Spleen (tissue), 11 donors: Measurements from ENCODE around the gene DLG2. TPM values are rescaled to one million over a fixed set of nuclear protein-coding genes. Genes with fewer than 3 reads are reported as not detected.
"Not testable (repeated sequence)": the region's sequence is repeated elsewhere in the genome, so short reads cannot be mapped to it uniquely, and the experiment has no call there.

ENCODE experiments used
- DNase-seq: peaks from one replicate; pipeline ENCODE4 v3.0.0-alpha.2; 2020
- H3K27ac ChIP-seq, 8 donors: fragments of 200-600 bp; sonication (generic) in 7 of 8; 1 replicate in 4 of 8; 2 replicates in 4 of 8; pipeline versions ENCODE4 v1.5.0 to v1.8.0; 2016 to 2021; ENCODE audit warnings: inconsistent platforms in 4 of 8, mild to moderate bottlenecking in 4 of 8, moderate library complexity in 1 of 8
- H3K27me3 ChIP-seq, 7 donors: fragments of 200-600 bp; sonication (generic) in 6 of 7; replicated peaks in 1 of 7; 1 replicate in 4 of 7; 2 replicates in 3 of 7; pipeline versions ENCODE4 v1.5.0 to v1.8.0; 2016 to 2021; ENCODE audit warnings: inconsistent platforms in 3 of 7, mild to moderate bottlenecking in 1 of 7
- H3K36me3 ChIP-seq, 6 donors: fragments of 200-600 bp; sonication (generic) in 5 of 6; 1 replicate in 4 of 6; 2 replicates in 2 of 6; pipeline versions ENCODE4 v1.5.0 to v1.8.0; 2016 to 2021; ENCODE audit warnings: inconsistent platforms in 2 of 6
- H3K4me1 ChIP-seq, 6 donors: fragments of 200-600 bp; sonication (generic) in 5 of 6; 1 replicate in 3 of 6; 2 replicates in 3 of 6; pipeline versions ENCODE4 v1.5.0 to v1.8.0; 2016 to 2021; ENCODE audit warnings: inconsistent platforms in 3 of 6
- H3K4me3 ChIP-seq, 8 donors: fragments of 200-600 bp; sonication (generic) in 7 of 8; 1 replicate in 4 of 8; 2 replicates in 4 of 8; pipeline versions ENCODE4 v1.5.0 to v1.8.0; 2016 to 2021; ENCODE audit warnings: inconsistent platforms in 4 of 8, mild to moderate bottlenecking in 4 of 8, moderate library complexity in 2 of 8
- H3K9me3 ChIP-seq, 8 donors: fragments of 200-600 bp; sonication (generic) in 7 of 8; 1 replicate in 4 of 8; 2 replicates in 4 of 8; pipeline versions ENCODE4 v1.5.0 to v1.8.0; 2016 to 2021; ENCODE audit warnings: inconsistent platforms in 4 of 8
- POLR2A ChIP-seq, 3 donors: fragments of 450-650 bp; IDR thresholded peaks; one replicate each; pipeline ENCODE4 v1.5.1; 2017; ENCODE audit warnings: antibody characterized with exemption in 3 of 3, mild to moderate bottlenecking in 1 of 3
- POLR2AphosphoS5 ChIP-seq, 3 donors: sonication (generic); formaldehyde crosslinking; IDR thresholded peaks; one replicate each; pipeline ENCODE4 v1.5.1; 2017; ENCODE audit warnings: antibody characterized with exemption in 3 of 3
- WGBS, 5 donors: extraction: QIAGEN DNeasy Blood & Tissue Kit in 3 of 5; methylation state at CpG; one replicate each; pipeline versions ENCODE4 v1.1.5 to v1.1.7; 2013 to 2018; 5-methylcytosine and 5-hydroxymethylcytosine counted together
- intact Hi-C: fragments of 100-400 bp; cut with DNase I; formaldehyde crosslinking; loops from one replicate; pipeline ENCODE4 v1.15.0; 2023; ENCODE audit warnings: low total_unique reads
- polyA plus RNA-seq, 3 donors: library from polyadenylated mRNA; stranded (reverse); fragments of 200-250 nt; gene quantifications; one replicate each; pipeline ENCODE4 v1.2.1, GENCODE V29; 2013
- total RNA-seq, 7 donors: library from RNA; depleted of rRNA in 3 of 7; stranded (reverse); fragments of >200 nt in 3 of 7; fragmentation: NEBNext Ultra II Directional in 4 of 7; extraction: Animal tissue kit (Norgen Biotek cat#: 25700) in 4 of 7; gene quantifications; one replicate each; pipeline versions ENCODE4 v1.1.0 to v1.2.1, GENCODE V29; 2016 to 2021
- TF ChIP-seq, protein P1 (sequence below), 11 experiments: fragments of 200-600 bp in 7 of 11; fragments of 450-650 bp in 4 of 11; sonication (generic) in 4 of 11; IDR thresholded peaks in 8 of 11; conservative IDR thresholded peaks in 3 of 11; 1 replicate in 7 of 11; 2 replicates in 4 of 11; pipeline versions ENCODE4 v1.4.0 to v1.8.0; 2016 to 2021; ENCODE audit warnings: antibody characterized with exemption in 11 of 11, inconsistent platforms in 4 of 11, mild to moderate bottlenecking in 1 of 11
- donor health status: healthy with polysubstance abuse.
- donor health status: DM: no; HTN: no; CAD: no; lungs with moderate emphysema.
- donor health status: DM: no; HTN: no; CAD: no.
- donor health status: Bipolar disorder and iron deficiency.
- donor health status: healthy.
- donor health status: DM: no; HTN: no; CAD: no.
- donor health status: DM: yes; HTN: yes; CAD: no.

The DLG2 gene
- total and polyA plus RNA-seq, 10 donors = 0.43 to 12.7 (median 7.9) TPM

DNA sequence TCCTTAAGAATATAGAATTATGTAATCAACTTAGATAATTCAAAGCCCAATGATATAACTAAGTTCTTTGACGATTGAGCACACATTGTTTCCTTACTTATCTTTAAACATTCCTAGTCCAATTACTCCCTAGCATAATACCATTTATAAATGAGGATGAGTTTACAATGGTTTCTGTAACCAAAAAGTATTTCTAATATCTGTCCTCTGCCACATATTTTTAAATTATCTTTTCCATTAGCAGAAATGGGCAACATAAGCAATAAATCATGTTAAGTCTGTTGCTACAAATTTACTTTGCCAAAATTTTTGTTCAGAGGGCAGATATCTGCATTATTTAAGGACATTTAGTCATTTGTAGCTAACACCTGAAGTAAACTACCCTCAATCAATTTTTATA, 31.0 kb upstream of the DLG2 start:
- 71 to 78% (median 75%) methylated on average over 1 of the region's 1 CpG for WGBS, 5 donors
- Histone ChIP-seq H3K4me1 (peaks cover 40 to 95% (median 64%) of the 10 kb centered on the region in 6 donors), H3K27me3 (no peaks in the 10 kb centered on the region)

DNA sequence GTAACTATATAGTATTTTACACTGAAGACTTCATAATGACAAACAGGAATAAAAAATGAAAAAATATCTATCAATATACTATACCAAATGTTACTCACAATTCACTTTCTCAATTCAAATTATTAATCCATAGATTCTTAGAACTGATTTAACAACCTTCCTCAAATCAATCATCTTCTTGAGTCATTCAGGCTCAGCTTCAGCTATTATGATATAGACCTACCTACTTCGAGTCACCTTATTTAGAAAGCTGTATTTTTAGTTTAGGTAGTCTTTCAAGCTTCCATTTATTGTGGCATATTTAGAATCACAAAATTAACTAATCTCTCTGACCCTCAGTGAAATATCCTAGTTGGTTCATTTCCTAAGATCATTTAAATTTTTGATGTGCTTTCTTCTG, 29.6 kb upstream of the DLG2 start:
- TF ChIP-seq POLR2A (IDR thresholded peaks at IDR 0.05) (no peak), POLR2AphosphoS5 (IDR thresholded peaks at IDR 0.05) (no peak)
- TF ChIP-seq, protein P1, sequence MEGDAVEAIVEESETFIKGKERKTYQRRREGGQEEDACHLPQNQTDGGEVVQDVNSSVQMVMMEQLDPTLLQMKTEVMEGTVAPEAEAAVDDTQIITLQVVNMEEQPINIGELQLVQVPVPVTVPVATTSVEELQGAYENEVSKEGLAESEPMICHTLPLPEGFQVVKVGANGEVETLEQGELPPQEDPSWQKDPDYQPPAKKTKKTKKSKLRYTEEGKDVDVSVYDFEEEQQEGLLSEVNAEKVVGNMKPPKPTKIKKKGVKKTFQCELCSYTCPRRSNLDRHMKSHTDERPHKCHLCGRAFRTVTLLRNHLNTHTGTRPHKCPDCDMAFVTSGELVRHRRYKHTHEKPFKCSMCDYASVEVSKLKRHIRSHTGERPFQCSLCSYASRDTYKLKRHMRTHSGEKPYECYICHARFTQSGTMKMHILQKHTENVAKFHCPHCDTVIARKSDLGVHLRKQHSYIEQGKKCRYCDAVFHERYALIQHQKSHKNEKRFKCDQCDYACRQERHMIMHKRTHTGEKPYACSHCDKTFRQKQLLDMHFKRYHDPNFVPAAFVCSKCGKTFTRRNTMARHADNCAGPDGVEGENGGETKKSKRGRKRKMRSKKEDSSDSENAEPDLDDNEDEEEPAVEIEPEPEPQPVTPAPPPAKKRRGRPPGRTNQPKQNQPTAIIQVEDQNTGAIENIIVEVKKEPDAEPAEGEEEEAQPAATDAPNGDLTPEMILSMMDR (IDR thresholded peaks at IDR 0.05 in 8 of 11, conservative IDR thresholded peaks at IDR 0.05 in 3 of 11) = no peak
- peaks cover 32 to 95% (median 55%) of the 10 kb centered on the region in 6 donors for H3K4me1 ChIP-seq

More for the DNA sequence above, 31.0 kb upstream of the DLG2 start:
- peaks cover 0 to 90% (median 33%) of the 10 kb centered on the region in 6 donors for H3K36me3 ChIP-seq
- intact Hi-C loops = no loop called here
- no peak overlapping the region for H3K4me3 ChIP-seq
- H3K27ac ChIP-seq = no peak overlapping the region
- H3K9me3 ChIP-seq = no peaks in the 10 kb centered on the region
- TF ChIP-seq POLR2A (IDR thresholded peaks at IDR 0.05) (no peak), POLR2AphosphoS5 (IDR thresholded peaks at IDR 0.05) (no peak)
- TF ChIP-seq, protein P1 (IDR thresholded peaks at IDR 0.05 in 8 of 11, conservative IDR thresholded peaks at IDR 0.05 in 3 of 11) = no peak
- DNase-seq = no peak

DNA sequence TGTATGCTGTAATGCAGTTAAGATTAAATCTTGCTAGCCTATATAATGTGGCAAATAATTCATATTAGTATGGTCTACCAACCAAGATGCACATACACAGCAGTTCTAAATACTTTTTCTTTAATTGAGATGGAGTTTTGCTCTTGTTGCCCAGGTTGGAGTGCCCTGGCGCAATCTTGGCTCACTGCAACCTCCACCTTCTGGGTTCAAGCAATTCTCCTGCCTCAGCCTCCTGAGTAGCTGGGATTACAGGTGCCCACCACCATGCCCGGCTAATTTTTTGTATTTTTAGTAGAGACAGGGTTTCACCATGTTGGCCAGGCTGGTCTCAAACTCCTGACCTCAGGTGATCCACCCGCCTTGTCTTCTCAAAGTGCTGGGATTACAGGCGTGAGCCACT, 27.2 kb upstream of the DLG2 start:
- DNase-seq, H3K27me3 ChIP-seq, intact Hi-C loops, H3K9me3 ChIP-seq, H3K27ac ChIP-seq, H3K4me3 ChIP-seq: not testable (repeated sequence)
- 89 to 98% (median 95%) methylated on average over 3 to 4 of the region's 4 CpGs for WGBS, 5 donors
- H3K36me3 ChIP-seq = peaks cover 0 to 83% (median 30%) of the 10 kb centered on the region in 6 donors
- H3K4me1 ChIP-seq = peaks cover 10 to 85% (median 36%) of the 10 kb centered on the region in 6 donors
- TF ChIP-seq POLR2AphosphoS5 (IDR thresholded peaks at IDR 0.05) = peak in 2 of 3 donors; percentile 14 to 18

More for the DNA sequence above, 29.6 kb upstream of the DLG2 start:
- no peak for DNase-seq
- Histone ChIP-seq H3K27ac (no peak overlapping the region), H3K36me3 (peaks cover 0 to 93% (median 33%) of the 10 kb centered on the region in 6 donors), H3K27me3 (no peaks in the 10 kb centered on the region), H3K4me3 (no peak overlapping the region), H3K9me3 (no peaks in the 10 kb centered on the region)
- 87 to 94% (median 92%) methylated on average over 1 of the region's 1 CpG for WGBS, 5 donors
- intact Hi-C loops = no loop called here

DNA sequence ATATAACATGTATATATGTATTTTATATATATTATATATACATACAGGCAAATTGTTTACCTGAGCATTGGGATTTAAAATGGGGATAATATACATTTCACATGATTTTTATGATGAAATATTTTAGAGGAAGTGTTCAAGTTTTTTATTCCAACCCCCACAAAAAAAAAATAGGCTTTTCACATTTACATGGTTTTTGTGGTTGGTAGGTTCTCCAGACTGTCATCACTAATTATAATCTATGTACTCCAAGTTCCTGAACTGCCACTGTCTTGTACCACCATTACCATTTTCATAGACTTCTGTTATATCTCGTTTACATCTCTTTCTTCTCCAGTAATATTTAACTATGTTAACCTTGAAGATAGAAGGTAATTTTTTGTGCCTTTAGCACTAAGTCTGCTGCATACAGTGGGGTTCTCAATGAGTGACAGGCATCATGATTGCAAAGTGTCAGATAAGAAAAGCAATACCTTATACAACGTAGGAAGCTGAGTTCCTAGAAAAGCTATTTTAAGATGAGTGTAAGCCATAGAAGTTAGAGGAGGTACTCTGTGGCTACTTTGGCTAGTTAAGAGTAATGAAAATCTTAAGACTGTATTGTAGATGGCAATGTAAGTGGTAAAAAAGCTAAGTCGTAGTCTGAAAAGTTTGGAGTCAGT, 25.8 kb upstream of the DLG2 start:
- WGBS, 5 donors = 47 to 59% (median 55%) methylated on average over 3 of the region's 3 CpGs
- DNase-seq = no peak
- Histone ChIP-seq H3K36me3 (peaks cover 0 to 70% (median 24%) of the 10 kb centered on the region in 6 donors), H3K9me3 (no peaks in the 10 kb centered on the region), H3K4me3 (no peak overlapping the region), H3K27me3 (no peaks in the 10 kb centered on the region), H3K4me1 (peaks cover 10 to 85% (median 38%) of the 10 kb centered on the region in 6 donors), H3K27ac (no peak overlapping the region)
- intact Hi-C loops = no loop called here
- TF ChIP-seq, protein P1 (IDR thresholded peaks at IDR 0.05 in 8 of 11, conservative IDR thresholded peaks at IDR 0.05 in 3 of 11) = no peak
- TF ChIP-seq POLR2AphosphoS5 (IDR thresholded peaks at IDR 0.05) = no peak
- TF ChIP-seq POLR2A (IDR thresholded peaks at IDR 0.05) = no peak
